ENCODE results near the gene SHANK1.

SHANK1 gene

DNA sequence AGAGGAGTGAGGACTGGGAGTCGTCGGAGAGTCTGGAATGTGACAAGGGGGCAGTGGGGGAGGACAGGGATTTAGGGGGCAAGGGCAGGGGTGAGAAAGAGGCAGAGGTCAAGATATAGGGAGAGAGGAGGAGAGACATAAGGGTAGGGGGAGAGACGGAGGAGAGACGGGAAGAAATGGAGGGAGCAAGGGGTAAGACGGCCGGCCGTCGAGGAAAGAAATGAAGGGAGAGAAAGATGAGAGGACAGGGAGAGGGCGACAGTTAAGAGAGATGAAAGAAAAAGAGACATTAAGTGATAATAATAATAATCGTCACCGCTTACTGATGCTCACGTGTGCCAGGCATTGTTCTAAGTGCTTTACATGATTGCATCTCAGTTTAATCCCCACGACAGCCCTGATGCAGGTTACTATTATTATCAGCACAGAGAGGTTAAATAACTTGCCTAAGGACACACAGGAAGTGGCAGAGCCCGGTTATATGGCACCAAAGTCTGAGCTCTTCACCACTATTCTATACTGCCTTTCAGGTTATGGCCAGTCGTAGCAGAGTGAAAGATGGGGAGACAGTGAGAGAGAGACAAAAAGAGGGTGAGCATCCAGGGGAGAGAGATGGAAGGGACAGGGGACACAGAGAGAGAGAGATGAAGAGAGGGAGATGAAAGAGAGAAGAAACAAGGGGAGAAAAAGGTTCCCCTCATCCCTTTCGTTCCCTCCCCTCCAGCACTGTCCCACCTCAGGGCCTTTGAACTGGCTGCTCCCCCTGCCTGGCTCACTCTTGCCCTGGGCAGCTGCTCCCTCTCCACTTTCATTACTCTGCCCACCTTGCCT lies 56.7 kb downstream of the SHANK1 start:
- Histone ChIP-seq H3K27ac (no peak overlapping the region), H3K4me3 (ENCODE audit: low read depth, low read length) (no peak overlapping the region), H3K27me3 (replicated peaks) (peaks cover 18% of the 10 kb centered on the region), H3K36me3 (replicated peaks) (no peaks in the 10 kb centered on the region)
- no peak for DNase-seq
- no peak for TF ChIP-seq CTCF (IDR thresholded peaks at IDR 0.05; ENCODE audit: low read depth, low read length, missing control alignments)
- in situ Hi-C loops (cut with HindIII; ENCODE audit: low pct_ligation_motif_present, low sequenced_read_pairs): no loop called here

DNA sequence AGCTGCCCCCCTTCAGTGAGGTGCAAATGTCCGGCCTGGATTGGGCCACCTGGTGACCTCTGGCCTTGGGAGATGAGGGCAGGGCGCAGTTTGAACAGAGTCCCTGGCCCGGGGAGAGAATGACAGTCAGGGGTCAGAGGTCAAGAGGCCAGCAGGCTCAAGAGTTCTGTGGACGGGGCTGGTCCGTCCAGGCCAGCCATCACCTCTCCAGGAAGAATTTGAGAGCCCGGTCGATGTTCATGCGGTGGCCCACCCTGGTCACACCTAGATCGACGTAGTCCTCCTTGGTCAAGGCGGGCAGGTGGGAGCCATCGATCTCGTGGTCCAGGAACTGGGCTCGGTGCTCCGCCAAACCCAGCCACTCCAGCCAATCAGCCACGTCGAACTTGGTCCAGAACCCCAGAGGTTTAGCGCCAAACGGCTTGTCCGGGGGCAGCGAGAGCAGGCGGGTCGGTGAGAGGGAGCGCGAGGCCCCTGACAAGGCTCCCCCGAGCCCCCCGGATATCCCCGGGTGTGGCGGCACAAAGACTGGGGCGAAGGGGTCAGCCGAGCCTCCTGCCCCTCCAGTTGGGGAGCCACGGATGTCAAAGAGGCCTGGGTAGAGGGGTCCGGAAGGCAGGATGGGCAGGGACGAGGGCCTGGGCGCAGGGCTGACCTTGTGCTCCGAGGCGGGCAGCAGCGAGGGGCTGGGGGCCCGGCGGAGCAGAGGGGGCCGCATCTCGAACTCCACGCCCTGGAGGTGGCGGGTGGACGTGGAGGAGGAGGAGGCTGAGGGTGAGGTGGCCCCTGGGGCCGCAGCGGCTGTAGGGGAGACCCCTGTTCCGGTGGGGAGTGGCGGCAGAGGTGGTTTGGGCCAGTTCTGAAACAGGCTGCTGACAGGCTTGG lies 57.6 kb downstream of the SHANK1 start:
- no peak for TF ChIP-seq CTCF (IDR thresholded peaks at IDR 0.05; ENCODE audit: low read depth, low read length, missing control alignments)
- Histone ChIP-seq H3K4me3 (ENCODE audit: low read depth, low read length) (no peak overlapping the region), H3K36me3 (replicated peaks) (no peaks in the 10 kb centered on the region), H3K27ac (no peak overlapping the region), H3K27me3 (replicated peaks) (peaks cover 9% of the 10 kb centered on the region)
- DNase-seq: no peak
- in situ Hi-C loops (cut with HindIII; ENCODE audit: low pct_ligation_motif_present, low sequenced_read_pairs): no loop called here

DNA sequence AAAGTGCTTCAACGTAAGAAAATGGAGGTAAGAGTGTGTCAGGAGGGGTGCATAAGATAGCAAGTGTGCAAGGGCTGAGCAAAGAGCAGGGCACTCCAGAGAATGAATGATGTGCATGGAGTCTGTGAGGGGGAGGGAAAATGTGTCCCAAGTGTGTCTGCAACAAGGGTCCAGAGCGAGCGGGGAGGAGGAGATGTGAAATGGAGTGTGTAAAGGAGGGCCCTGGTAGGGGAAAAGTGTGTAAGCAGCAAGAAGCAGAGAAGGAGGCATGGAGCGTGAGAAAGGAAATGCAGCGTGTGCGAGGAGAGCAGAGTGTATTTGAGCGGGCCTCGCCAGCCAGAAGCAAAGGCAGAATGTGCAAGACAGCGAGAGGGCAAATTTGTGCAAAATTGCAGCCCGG lies 58.6 kb downstream of the SHANK1 start:
- no peak for DNase-seq
- no peaks in the 10 kb centered on the region for H3K36me3 ChIP-seq (replicated peaks)
- in situ Hi-C loops (cut with HindIII; ENCODE audit: low pct_ligation_motif_present, low sequenced_read_pairs): no loop called here
- no peak overlapping the region for H3K27ac ChIP-seq
- no peak overlapping the region for H3K4me3 ChIP-seq (ENCODE audit: low read depth, low read length)
- peaks cover under 1% of the 10 kb centered on the region for H3K27me3 ChIP-seq (replicated peaks)
- TF ChIP-seq CTCF (IDR thresholded peaks at IDR 0.05; ENCODE audit: low read depth, low read length, missing control alignments): no peak

DNA sequence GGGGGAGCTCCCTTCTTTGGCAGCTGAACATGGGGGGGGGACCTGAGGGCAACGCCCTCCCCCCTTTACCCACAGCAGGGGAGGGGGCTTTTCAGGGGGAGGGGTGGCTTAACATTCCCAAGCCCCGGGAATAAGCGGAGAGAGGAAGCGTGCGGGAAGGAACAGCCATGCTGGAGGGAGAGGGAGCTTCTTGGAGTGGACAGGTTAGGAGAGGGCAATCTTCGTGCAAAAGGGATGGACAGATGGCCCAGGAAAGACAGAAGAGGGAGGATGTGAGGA lies 59.6 kb downstream of the SHANK1 start:
- no peaks in the 10 kb centered on the region for H3K27me3 ChIP-seq (replicated peaks)
- no peaks in the 10 kb centered on the region for H3K36me3 ChIP-seq (replicated peaks)
- no peak overlapping the region for H3K4me3 ChIP-seq (ENCODE audit: low read depth, low read length)
- in situ Hi-C loops (cut with HindIII; ENCODE audit: low pct_ligation_motif_present, low sequenced_read_pairs): no loop called here
- no peak for TF ChIP-seq CTCF (IDR thresholded peaks at IDR 0.05; ENCODE audit: low read depth, low read length, missing control alignments)
- no peak for DNase-seq
- H3K27ac ChIP-seq: no peak overlapping the region

- TF ChIP-seq CTCF (IDR thresholded peaks at IDR 0.05; ENCODE audit: low read depth, low read length, missing control alignments): no peak
- Histone ChIP-seq H3K36me3 (replicated peaks) (no peaks in the 10 kb centered on the region), H3K4me3 (ENCODE audit: low read depth, low read length) (no peak overlapping the region), H3K27ac (no peak overlapping the region), H3K27me3 (replicated peaks) (no peaks in the 10 kb centered on the region)
- DNase-seq: no peak
- in situ Hi-C loops (cut with HindIII; ENCODE audit: low pct_ligation_motif_present, low sequenced_read_pairs): no loop called here
Measured at GRCh38 chr19:50659318-50660087, 60.1 kb downstream of the SHANK1 start.

Measured in brain microvascular endothelial cell (primary cell).